ENCODE data around the gene ZNF414.

DNA sequence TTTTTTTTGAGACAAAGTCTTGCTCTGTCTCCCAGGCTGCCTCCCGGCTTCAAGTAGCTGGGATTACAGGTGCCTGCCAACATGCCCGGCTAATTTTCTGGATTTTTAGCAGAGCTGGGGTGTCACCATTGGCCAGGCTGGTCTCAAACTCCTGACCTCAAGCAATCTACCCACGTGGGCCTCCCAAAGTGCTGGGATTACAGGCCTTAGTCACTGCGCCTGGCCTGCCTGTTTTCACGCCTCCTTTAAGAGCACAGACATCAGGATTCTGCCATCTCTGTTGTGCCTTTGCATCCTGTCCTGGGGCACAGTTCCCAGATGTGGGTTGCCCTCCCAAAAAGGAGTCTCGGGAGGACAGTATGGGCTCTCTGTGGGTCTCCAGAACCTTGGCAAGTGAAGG lies 9.0 kb downstream of the ZNF414 start:
- TF ChIP-seq TAF1 (IDR thresholded peaks at IDR 0.05; ENCODE audit: low read depth, low read length): no peak
- no peak for TF ChIP-seq PAX5 (IDR thresholded peaks at IDR 0.05; ENCODE audit: insufficient read depth, low read length, severe bottlenecking)
- no peak for TF ChIP-seq POLR2A (IDR thresholded peaks at IDR 0.05; ENCODE audit: low read depth, low read length)
- no peak for TF ChIP-seq POLR2AphosphoS5 (IDR thresholded peaks at IDR 0.05; ENCODE audit: low read depth, low read length)

All from GM12891 (cell line).